ENCODE data around the gene LRP1B.

The LRP1B gene

DNA sequence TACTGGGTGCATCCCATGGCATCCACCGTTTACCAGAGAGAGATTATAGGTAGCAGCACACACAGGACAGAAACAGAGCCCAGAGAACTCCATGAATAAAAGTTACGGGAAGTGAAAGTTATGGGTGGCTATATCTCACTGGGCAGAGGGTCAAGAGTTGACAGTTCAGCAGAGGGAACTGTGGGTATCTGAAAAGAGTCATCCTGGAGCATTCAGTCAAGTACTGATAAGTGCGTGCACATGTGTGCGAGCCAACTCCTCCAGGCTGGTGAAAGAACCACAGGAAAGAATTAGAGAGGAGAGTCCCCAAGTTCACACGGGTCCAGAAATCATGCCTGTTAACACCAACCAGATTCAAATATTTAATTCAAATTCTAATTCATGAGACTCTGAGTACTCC, 1588.2 kb downstream of the LRP1B start:
- Histone ChIP-seq H3K36me3 (ENCODE audit: insufficient read depth) (no peaks in the 10 kb centered on the region), H3K79me2 (ENCODE audit: insufficient read depth, low read depth) (no peaks in the 10 kb centered on the region), H2AFZ (ENCODE audit: low read depth) (no peak overlapping the region), H3K27me3 (ENCODE audit: insufficient read depth, low read depth) (no peaks in the 10 kb centered on the region), H3K4me3 (IDR thresholded peaks at IDR 0.05; ENCODE audit: insufficient read depth, low read depth, low read length) (no peak overlapping the region), H3K9ac (no peak overlapping the region), H3K27ac (no peak overlapping the region), H3K4me2 (no peak overlapping the region), H4K20me1 (ENCODE audit: insufficient read depth) (no peaks in the 10 kb centered on the region), H3K4me1 (ENCODE audit: low read depth, poor library complexity, severe bottlenecking) (no peaks in the 10 kb centered on the region)
- TF ChIP-seq, protein P1, sequence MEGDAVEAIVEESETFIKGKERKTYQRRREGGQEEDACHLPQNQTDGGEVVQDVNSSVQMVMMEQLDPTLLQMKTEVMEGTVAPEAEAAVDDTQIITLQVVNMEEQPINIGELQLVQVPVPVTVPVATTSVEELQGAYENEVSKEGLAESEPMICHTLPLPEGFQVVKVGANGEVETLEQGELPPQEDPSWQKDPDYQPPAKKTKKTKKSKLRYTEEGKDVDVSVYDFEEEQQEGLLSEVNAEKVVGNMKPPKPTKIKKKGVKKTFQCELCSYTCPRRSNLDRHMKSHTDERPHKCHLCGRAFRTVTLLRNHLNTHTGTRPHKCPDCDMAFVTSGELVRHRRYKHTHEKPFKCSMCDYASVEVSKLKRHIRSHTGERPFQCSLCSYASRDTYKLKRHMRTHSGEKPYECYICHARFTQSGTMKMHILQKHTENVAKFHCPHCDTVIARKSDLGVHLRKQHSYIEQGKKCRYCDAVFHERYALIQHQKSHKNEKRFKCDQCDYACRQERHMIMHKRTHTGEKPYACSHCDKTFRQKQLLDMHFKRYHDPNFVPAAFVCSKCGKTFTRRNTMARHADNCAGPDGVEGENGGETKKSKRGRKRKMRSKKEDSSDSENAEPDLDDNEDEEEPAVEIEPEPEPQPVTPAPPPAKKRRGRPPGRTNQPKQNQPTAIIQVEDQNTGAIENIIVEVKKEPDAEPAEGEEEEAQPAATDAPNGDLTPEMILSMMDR (conservative IDR thresholded peaks at IDR 0.05; ENCODE audit: low read depth, low read length): no peak

DNA sequence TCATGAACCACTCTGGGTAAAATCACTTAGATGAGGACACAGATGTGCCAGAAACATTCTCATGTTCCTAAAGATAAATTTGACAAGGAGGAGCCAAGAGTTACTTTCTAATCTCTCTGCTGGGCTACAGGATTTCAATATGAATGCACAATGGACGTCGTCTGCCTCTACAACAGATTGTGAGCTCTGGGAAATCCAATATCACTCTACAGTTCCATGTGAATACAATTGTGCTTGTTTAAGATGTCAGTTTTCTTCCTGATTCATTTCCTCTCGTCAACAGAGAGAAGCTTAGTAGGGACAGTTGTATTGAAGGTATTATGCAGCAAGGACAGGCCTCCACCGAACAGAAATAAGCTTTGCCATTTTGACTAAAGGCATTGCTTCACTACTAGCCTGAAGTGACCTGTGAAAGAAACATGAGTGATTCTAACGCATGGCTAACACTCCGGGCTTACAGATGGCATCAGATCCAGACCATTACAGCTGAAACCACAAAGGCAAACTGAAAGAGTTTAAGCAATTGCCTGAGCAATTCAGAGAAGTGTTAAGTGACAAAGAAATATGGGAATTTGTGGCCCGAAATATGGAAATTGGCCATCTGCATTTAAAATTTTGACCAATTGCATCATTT, 1591.5 kb downstream of the LRP1B start:
- no peak overlapping the region for H3K4me2 ChIP-seq
- H4K20me1 ChIP-seq (ENCODE audit: insufficient read depth): no peaks in the 10 kb centered on the region
- H3K79me2 ChIP-seq (ENCODE audit: insufficient read depth, low read depth): no peaks in the 10 kb centered on the region
- no peaks in the 10 kb centered on the region for H3K4me1 ChIP-seq (ENCODE audit: low read depth, poor library complexity, severe bottlenecking)
- no peak overlapping the region for H3K9ac ChIP-seq
- no peaks in the 10 kb centered on the region for H3K36me3 ChIP-seq (ENCODE audit: insufficient read depth)
- no peak overlapping the region for H3K27ac ChIP-seq
- H3K27me3 ChIP-seq (ENCODE audit: insufficient read depth, low read depth): no peaks in the 10 kb centered on the region
- H2AFZ ChIP-seq (ENCODE audit: low read depth): no peak overlapping the region
- TF ChIP-seq, protein P1 (conservative IDR thresholded peaks at IDR 0.05; ENCODE audit: low read depth, low read length): no peak
- H3K4me3 ChIP-seq (IDR thresholded peaks at IDR 0.05; ENCODE audit: insufficient read depth, low read depth, low read length): no peak overlapping the region

DNA sequence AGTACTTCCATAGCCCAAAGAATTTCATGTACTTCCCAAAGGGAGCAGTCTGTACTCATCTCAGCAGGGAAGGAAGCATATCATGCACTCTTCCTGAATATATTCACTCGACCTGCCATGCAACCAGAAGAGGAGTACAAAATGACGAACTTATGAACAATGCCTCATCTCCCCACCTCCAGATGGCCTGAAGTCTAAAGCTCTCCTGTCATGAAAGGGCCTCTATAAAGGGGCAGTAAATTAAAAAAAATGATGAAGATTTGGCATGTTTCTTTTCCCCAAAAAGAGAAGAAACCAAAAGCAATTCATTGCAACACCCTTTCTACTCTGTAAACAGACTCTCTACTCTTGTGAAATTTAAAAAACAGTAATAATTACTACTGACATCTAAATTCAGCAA, 1601.1 kb downstream of the LRP1B start:
- H4K20me1 ChIP-seq (ENCODE audit: insufficient read depth): no peaks in the 10 kb centered on the region
- no peak overlapping the region for H3K4me3 ChIP-seq (IDR thresholded peaks at IDR 0.05; ENCODE audit: insufficient read depth, low read depth, low read length)
- no peak overlapping the region for H3K4me2 ChIP-seq
- no peak overlapping the region for H3K9ac ChIP-seq
- no peaks in the 10 kb centered on the region for H3K36me3 ChIP-seq (ENCODE audit: insufficient read depth)
- H3K79me2 ChIP-seq (ENCODE audit: insufficient read depth, low read depth): no peaks in the 10 kb centered on the region
- 0 out of 2 replicates have a peak overlapping the region, but pooled peaks have one; percentile 26 for H2AFZ ChIP-seq (ENCODE audit: low read depth)
- no peaks in the 10 kb centered on the region for H3K4me1 ChIP-seq (ENCODE audit: low read depth, poor library complexity, severe bottlenecking)
- no peaks in the 10 kb centered on the region for H3K27me3 ChIP-seq (ENCODE audit: insufficient read depth, low read depth)
- TF ChIP-seq, protein P1 (conservative IDR thresholded peaks at IDR 0.05; ENCODE audit: low read depth, low read length): no peak
- H3K27ac ChIP-seq: no peak overlapping the region

DNA sequence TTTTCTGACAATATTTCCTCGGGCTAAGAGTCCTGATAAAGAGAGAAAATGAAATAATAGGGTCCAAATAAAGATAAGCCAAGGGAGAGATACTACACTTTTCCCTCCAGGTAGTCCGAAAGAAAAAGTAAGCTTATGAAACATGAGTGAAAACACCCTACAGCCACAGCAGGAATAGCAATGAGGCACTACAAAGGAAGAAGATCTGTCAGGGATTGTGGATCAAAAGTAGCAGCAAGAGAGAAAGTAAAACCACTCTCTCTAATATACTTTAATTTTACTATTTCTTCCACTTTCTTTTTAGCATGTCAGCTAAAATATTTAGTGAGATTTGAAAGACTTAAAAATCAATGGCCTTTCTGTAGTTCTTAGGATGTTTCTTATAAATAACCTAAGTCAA, 1601.8 kb downstream of the LRP1B start:
- no peaks in the 10 kb centered on the region for H3K4me1 ChIP-seq (ENCODE audit: low read depth, poor library complexity, severe bottlenecking)
- TF ChIP-seq, protein P1 (conservative IDR thresholded peaks at IDR 0.05; ENCODE audit: low read depth, low read length): no peak
- no peaks in the 10 kb centered on the region for H3K36me3 ChIP-seq (ENCODE audit: insufficient read depth)
- no peak overlapping the region for H2AFZ ChIP-seq (ENCODE audit: low read depth)
- no peak overlapping the region for H3K27ac ChIP-seq
- H4K20me1 ChIP-seq (ENCODE audit: insufficient read depth): no peaks in the 10 kb centered on the region
- no peak overlapping the region for H3K9ac ChIP-seq
- H3K27me3 ChIP-seq (ENCODE audit: insufficient read depth, low read depth): no peaks in the 10 kb centered on the region
- H3K79me2 ChIP-seq (ENCODE audit: insufficient read depth, low read depth): no peaks in the 10 kb centered on the region
- no peak overlapping the region for H3K4me3 ChIP-seq (IDR thresholded peaks at IDR 0.05; ENCODE audit: insufficient read depth, low read depth, low read length)
- no peak overlapping the region for H3K4me2 ChIP-seq

All from KMS-11 (cell line).